Gastroesophageal sphincter (tissue), 3 donors: ENCODE results near the gene OGA.

Experiments used
- CTCF ChIP-seq, 4 experiments: fragments of 200-600 bp in 2 of 4; fragments of 450-650 bp in 2 of 4; sonication (generic) in 1 of 4; IDR thresholded peaks; one replicate each; pipeline ENCODE4 v1.5.1; 2017 to 2019; ENCODE audit warnings: antibody characterized with exemption in 4 of 4, mild to moderate bottlenecking in 2 of 4, moderate library complexity in 2 of 4
- POLR2AphosphoS5 ChIP-seq: sonication (generic); formaldehyde crosslinking; IDR thresholded peaks from one replicate; pipeline ENCODE4 v1.6.1; 2017; ENCODE audit warnings: antibody characterized with exemption

DNA sequence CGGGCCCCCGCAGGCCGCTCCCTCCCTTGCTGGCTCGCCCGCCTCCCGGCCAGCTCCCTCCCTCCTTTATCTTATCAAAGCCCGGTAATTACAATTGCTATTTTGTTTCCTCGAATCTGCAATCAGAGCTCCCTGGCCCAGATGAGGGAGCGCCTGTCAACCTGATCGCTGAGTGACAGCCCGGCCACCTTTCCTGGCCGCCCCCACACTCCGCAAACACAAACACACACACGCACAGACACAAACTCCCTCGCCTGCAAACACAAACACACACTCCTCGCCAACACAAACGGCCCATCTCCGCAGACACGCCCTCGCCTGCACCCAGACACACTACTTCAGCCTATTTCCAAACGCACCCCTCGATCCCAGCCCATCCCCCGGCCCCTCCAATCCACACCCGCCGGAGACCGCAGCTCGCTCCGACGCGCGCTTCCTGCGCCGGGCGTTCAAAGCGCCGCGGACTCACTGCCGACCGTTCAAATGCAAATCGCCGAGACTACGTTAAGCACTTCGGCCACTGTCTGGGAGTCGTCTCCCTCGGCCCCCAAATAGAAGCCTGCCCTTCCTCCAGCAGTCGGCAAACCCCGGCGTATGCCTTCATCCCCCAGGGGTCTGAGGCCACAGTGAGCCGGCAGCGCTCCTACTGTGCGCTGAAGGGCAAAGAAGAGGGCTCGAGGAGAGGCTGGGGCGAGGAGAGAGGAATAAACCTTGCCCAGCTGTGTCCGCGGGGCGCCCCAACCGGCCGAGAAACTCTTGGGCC is 39.3 kb downstream of the OGA start:
- TF ChIP-seq CTCF (IDR thresholded peaks at IDR 0.05) = no peak
- no peak for TF ChIP-seq POLR2AphosphoS5
